MCF 10A (cell line): ENCODE measurements around the gene C3orf52. TPM values are rescaled to one million over a fixed set of nuclear protein-coding genes. Genes with fewer than 3 reads are reported as not detected.

Experiments
- BruUV-seq: library from RNA; stranded (reverse); fragments of 400-500 nt; replicated peaks from 2 replicates; lab custom pipeline; 2021; lab: Mats Ljungman, UMichigan
- CTCF ChIA-PET: fragments of 300-600 bp; sonication (Branson Sonifier 250); formaldehyde crosslinking; extraction: SDS; loops from one replicate; lab custom pipeline; 2021; ENCODE audit warnings: antibody characterized with exemption, inconsistent platforms; lab: Yijun Ruan, JAX
- POLR2A ChIA-PET: fragments of 300-600, 350-650 bp; sonication (Branson Sonifier 250); formaldehyde crosslinking; extraction: SDS; loops from one replicate; lab custom pipeline; 2020; ENCODE audit warnings: antibody characterized with exemption, inconsistent platforms; lab: Yijun Ruan, JAX
- DNase-seq: peaks from one replicate; pipeline ENCODE4 v3.0.0-alpha.2; 2018; ENCODE audit not compliant: unreplicated experiment
- H3K27ac Mint-ChIP-seq: one replicate; pipeline ENCODE4 v1.8.0; 2022; ENCODE audit warnings: mild to moderate bottlenecking, low read depth, mixed read lengths; ENCODE audit not compliant: unreplicated experiment
- H3K27me3 Mint-ChIP-seq: one replicate; pipeline ENCODE4 v1.8.0; 2022; ENCODE audit warnings: mixed read lengths; ENCODE audit not compliant: insufficient read depth, unreplicated experiment
- H3K36me3 Mint-ChIP-seq: one replicate; pipeline ENCODE4 v1.8.0; 2022; ENCODE audit warnings: mild to moderate bottlenecking, moderate library complexity, mixed read lengths; ENCODE audit not compliant: insufficient read depth, unreplicated experiment
- H3K4me1 Mint-ChIP-seq: one replicate; pipeline ENCODE4 v1.8.0; 2022; ENCODE audit warnings: mixed read lengths; ENCODE audit not compliant: insufficient read depth, unreplicated experiment
- H3K4me3 Mint-ChIP-seq: one replicate; pipeline ENCODE4 v1.8.0; 2022; ENCODE audit warnings: mild to moderate bottlenecking, moderate library complexity, mixed read lengths; ENCODE audit not compliant: unreplicated experiment
- H3K9me3 Mint-ChIP-seq: one replicate; pipeline ENCODE4 v1.8.0; 2022; ENCODE audit warnings: mixed read lengths; ENCODE audit not compliant: unreplicated experiment
- CTCF ChIP-seq: fragments of 200-600 bp; IDR thresholded peaks from one replicate; pipeline ENCODE4 v1.8.0; 2022; ENCODE audit warnings: antibody characterized with exemption, mild to moderate bottlenecking; ENCODE audit not compliant: unreplicated experiment
- intact Hi-C: fragments of 100-400 bp; cut with micrococcal nuclease; formaldehyde crosslinking; loops from 2 replicates; pipeline ENCODE4 v1.14.1; 2022
- total RNA-seq: library from RNA; stranded (reverse); gene quantifications from 2 replicates; pipeline ENCODE4 v1.2.3, GENCODE V29; 2022

Gene C3orf52
- total RNA-seq, 1 experiment from 2014 or later: 10.4 TPM

- no TSS peak for BruUV-seq
- Mint-ChIP-seq H3K27me3 (no peaks in the 10 kb centered on the region), H3K36me3 (no peaks in the 10 kb centered on the region), H3K4me3 (no peak overlapping the region), H3K27ac (no peak overlapping the region), H3K9me3 (no peaks in the 10 kb centered on the region), H3K4me1 (peaks cover 25% of the 10 kb centered on the region)
- TF ChIP-seq CTCF: no peak
- intact Hi-C loops: no loop called here
- DNase-seq: no peak
- POLR2A ChIA-PET: interaction anchor here (1.1 to 1.4 kb wide), 2 partner anchors 9 to 22 kb away, joined by 3 to 4 read pairs; partner anchors contain the start of gene C3orf52
- CTCF ChIA-PET: interaction anchor here (1.0 to 1.7 kb wide), 2 partner anchors 33 to 89 kb away, joined by 4 to 11 read pairs; no protein-coding TSS in a partner anchor
These were observed 7.8 kb upstream of the C3orf52 start for GRCh38 chr3:112078125-112079083.

- intact Hi-C loops: no loop called here
- Mint-ChIP-seq H3K4me3 (no peak overlapping the region), H3K27ac (no peak overlapping the region), H3K4me1 (peaks cover 18% of the 10 kb centered on the region), H3K27me3 (no peaks in the 10 kb centered on the region), H3K36me3 (peaks cover 5% of the 10 kb centered on the region), H3K9me3 (no peaks in the 10 kb centered on the region)
- BruUV-seq: no TSS peak
- CTCF ChIA-PET: no interaction called here
- POLR2A ChIA-PET: no interaction called here
- DNase-seq: no peak
- no peak for TF ChIP-seq CTCF
These were observed 3.0 kb upstream of the C3orf52 start for GRCh38 chr3:112083239-112083638.

- H3K9me3 Mint-ChIP-seq: no peaks in the 10 kb centered on the region
- CTCF ChIA-PET: interaction anchor here (0.6 kb wide), 1 partner anchor 1492 kb away, joined by 3 read pairs; no protein-coding TSS in a partner anchor
- DNase-seq: peak; percentile 35
- intact Hi-C loops: no loop called here
- POLR2A ChIA-PET: interaction anchor here (1.2 to 1.3 kb wide), 2 partner anchors 9 to 107 kb away, joined by 3 to 5 read pairs; partner anchors contain the start of gene ABHD10
- BruUV-seq: no TSS peak
- H3K36me3 Mint-ChIP-seq: peaks cover 16% of the 10 kb centered on the region
- H3K4me1 Mint-ChIP-seq: peaks cover 25% of the 10 kb centered on the region
- no peak for TF ChIP-seq CTCF
- peak overlapping the region; percentile 90 for H3K4me3 Mint-ChIP-seq
- no peak overlapping the region for H3K27ac Mint-ChIP-seq
- H3K27me3 Mint-ChIP-seq: no peaks in the 10 kb centered on the region
These were observed 1.0 kb upstream of the C3orf52 start for GRCh38 chr3:112084980-112085705.
